EH (cell line): Measurements from ENCODE around the gene STARD13.

Source experiments
- DNase-seq: peaks from one replicate; pipeline ENCODE4 v3.0.0-alpha.2; 2015; ENCODE audit warnings: low read depth

The STARD13 gene

GRCh38 chr13:33285420-33286124, at the start of gene STARD13:
STARD13 (minus strand) TSS chr13:33285755; CDS start chr13:33285638, 117 bp downstream.
- peak; percentile 99 for DNase-seq

GRCh38 chr13:33334831-33335230, 49.3 kb upstream of the STARD13 start:
- no peak for DNase-seq

GRCh38 chr13:33331962-33332361, 46.4 kb upstream of the STARD13 start:
- no peak for DNase-seq

GRCh38 chr13:33330483-33330882, 44.9 kb upstream of the STARD13 start:
- DNase-seq, result no peak

GRCh38 chr13:33328701-33329100, 43.1 kb upstream of the STARD13 start:
- DNase-seq, result peak; percentile 60

- DNase-seq, result no peak
These were observed 41.2 kb upstream of the STARD13 start for GRCh38 chr13:33326723-33327122.

GRCh38 chr13:33326246-33326645, 40.7 kb upstream of the STARD13 start:
- DNase-seq, result no peak

GRCh38 chr13:33323801-33324510, 38.4 kb upstream of the STARD13 start:
- peak; percentile 47 for DNase-seq

GRCh38 chr13:33322965-33323668, 37.6 kb upstream of the STARD13 start:
- DNase-seq, result no peak

GRCh38 chr13:33322543-33322809, 36.9 kb upstream of the STARD13 start:
- DNase-seq, result peak; percentile 80

- DNase-seq, result peak; percentile 43
These were observed 36.4 kb upstream of the STARD13 start for GRCh38 chr13:33321686-33322542.

- DNase-seq, result no peak
These were observed 34.3 kb upstream of the STARD13 start for GRCh38 chr13:33319859-33320258.

GRCh38 chr13:33318744-33319143, 33.2 kb upstream of the STARD13 start:
- peak; percentile 22 for DNase-seq

GRCh38 chr13:33318037-33318436, 32.5 kb upstream of the STARD13 start:
- no peak for DNase-seq

- peak; percentile 61 for DNase-seq
These were observed 31.3 kb upstream of the STARD13 start for GRCh38 chr13:33316890-33317289.

GRCh38 chr13:33313504-33313903, 27.9 kb upstream of the STARD13 start:
- DNase-seq, result no peak

- DNase-seq, result no peak
These were observed 27.3 kb upstream of the STARD13 start for GRCh38 chr13:33312861-33313212.

GRCh38 chr13:33312150-33312860, 26.8 kb upstream of the STARD13 start:
- peak; percentile 43 for DNase-seq

- DNase-seq, result no peak
These were observed 25.5 kb upstream of the STARD13 start for GRCh38 chr13:33311040-33311439.

- DNase-seq, result no peak
These were observed 24.9 kb upstream of the STARD13 start for GRCh38 chr13:33310245-33311038.

GRCh38 chr13:33308863-33309262, 23.3 kb upstream of the STARD13 start:
- DNase-seq, result no peak
